ENCODE data around the gene KLHL15.
"Not testable (repeated sequence)": the region's sequence is repeated elsewhere in the genome, so short reads cannot be mapped to it uniquely, and the experiment has no call there.

KLHL15 gene

DNA sequence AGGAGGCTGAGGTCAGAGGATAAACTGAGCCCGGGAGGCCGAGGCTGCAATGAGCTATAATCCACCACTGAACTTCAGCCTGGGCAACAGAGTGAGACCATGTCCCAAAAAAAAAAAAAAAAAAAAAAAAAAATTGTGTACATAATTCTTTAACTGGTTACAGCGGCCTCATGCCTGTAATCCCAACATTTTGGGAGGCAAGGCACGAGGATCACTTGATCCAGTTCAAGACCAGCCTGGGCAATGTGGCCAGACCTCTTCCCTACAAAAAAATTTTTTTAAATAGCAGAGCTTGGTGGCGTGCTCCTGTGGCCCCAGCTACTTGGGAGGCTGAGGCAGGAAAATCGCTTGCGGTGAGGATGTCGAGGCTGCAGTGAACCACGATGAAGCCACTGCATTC lies 9.3 kb downstream of the KLHL15 start:
- no peak for DNase-seq (ENCODE audit: low spot score)

DNA sequence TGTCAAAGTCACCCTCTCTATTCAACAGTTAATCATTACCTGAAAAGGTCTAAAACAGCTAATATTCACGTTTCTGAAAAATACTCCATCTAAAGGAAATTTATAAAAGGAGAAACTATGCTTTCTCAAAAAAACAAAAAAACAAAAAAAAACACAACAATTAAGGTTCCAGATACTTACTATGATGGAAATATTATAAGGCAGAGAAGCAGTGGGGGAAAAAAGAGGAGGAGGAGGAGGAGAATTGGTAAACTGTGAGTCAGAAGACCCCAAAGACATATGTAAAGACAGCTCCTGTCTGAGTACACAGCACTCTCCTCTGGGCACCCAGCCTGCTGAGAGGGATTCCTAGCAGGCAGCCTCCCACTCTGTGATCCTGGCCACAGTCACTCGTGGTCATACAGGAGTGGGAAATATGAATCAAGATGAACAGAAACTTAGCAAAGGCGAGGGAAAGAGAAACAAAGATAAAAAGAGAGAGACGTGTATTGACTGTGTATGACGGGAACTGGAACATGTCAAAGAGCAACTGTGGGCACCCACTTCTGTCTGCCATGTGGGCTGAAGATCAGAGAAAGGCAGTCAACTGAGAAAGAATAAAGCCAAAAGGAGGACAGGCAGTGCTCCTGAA lies 12.5 kb downstream of the KLHL15 start:
- peak; percentile 5 for DNase-seq (ENCODE audit: low spot score)

DNA sequence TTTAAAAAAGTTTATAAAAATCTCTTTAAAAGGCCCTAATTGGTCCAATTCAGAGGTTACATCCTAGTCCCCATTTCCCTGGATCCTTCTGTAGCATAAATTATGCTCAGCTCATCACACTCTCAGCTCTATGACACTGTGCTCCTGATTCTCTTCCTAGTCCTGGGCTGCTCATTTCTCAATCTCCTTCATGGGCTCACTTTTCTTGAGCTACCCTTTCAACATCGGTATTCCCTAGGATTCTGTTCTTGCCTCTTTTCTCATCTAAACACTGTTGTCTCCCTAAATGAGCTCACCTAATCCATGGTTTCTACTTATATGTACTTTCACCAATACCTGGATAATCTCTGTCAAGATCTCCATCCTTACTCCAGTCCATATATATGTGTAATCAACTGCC lies 14.7 kb downstream of the KLHL15 start:
- no peak for DNase-seq (ENCODE audit: low spot score)

DNA sequence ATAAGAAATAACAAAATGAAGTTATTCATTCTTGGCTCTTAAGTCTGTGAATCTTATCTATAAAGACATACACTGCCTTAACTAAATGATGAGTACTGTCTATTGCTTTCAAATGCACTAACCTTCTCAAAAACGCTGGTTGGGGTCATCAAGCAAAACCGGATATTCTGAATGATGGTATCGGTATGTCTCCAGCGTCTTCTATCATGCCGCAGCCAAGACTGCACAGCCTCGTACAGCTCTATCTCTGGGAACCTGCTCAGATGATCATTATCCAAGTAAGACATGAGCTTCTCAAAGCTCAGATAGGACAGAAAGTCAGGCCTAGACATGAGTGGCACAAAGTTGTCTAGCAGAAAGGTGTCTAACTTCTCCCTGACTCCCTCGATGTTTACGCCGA lies 21.1 kb downstream of the KLHL15 start:
- DNase-seq (ENCODE audit: low spot score): no peak

DNA sequence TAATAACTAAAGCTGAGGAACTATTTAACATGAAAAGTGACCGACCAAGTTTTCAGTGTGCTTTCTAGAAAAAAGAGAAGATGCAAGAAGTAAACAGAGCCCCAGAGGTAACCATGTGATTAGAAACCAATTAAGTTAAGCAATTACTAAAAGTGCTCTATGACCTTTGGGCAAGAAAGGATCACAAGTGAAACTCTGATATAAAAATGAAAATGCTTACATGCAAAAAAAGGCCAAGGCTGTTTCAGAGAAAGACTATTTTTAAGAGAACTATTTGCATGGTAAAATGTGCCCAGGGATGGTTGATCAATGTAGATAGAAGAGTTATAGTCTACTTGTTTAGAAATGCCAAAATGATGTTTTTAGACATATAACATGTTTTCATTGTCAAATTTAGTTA lies 22.0 kb downstream of the KLHL15 start:
- no peak for DNase-seq (ENCODE audit: low spot score)

DNA sequence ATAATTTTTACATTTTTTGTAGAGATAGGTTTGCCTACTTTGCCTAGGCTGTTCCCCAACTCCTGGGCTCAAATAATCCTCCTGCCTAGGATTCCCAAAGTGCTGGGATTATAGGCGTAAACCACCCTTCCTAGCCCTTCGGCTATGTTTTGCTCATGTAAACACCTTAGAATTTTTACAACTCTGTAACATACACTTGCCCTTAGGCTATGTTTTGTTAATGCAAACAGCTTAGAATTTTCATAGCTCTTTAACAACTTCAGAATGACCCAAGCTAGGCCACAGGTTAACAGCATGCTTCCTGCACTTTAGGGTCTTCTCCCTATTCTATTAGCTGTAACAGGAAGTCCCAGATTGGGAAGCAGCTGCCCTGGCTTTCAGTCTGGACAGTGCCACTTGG lies 24.2 kb downstream of the KLHL15 start:
- no peak for DNase-seq (ENCODE audit: low spot score)

DNA sequence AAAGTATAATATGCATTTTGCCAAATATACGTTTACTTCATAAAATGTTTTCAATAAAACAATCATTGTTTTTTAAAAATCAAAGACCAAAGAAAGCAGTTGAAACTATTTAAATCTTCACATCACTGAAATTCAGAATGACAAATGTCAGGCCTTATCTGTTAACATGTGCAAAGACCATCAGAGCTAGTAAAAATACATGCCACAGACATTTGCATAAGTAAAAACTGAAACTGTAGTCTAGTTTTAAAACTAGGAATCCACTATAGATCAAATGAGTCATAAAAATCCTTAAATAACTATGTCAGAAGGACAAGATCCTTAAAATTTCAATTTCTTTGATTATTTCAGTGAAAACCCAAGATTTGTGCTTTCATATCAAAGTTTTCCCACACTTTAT lies 24.8 kb downstream of the KLHL15 start:
- DNase-seq (ENCODE audit: low spot score): no peak

DNA sequence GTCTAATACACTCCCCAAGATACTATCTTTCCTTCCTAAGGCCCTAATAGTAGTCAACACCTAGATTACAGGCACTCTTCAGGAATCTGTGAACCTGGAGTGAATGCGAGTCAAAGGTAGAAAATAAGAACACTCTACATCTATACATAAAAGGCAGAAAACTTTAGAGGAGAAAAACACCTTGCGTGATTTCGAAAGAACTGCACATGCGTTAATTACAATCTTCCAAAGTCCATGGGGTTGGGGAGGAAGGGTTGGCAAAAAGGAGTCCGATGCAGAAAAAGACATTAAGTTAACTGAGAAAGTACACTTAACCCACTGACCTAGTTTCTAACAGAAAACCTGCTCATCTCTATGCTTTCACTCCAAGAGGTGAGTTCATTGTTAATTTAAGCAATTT lies 27.3 kb downstream of the KLHL15 start:
- DNase-seq (ENCODE audit: low spot score): no peak

DNA sequence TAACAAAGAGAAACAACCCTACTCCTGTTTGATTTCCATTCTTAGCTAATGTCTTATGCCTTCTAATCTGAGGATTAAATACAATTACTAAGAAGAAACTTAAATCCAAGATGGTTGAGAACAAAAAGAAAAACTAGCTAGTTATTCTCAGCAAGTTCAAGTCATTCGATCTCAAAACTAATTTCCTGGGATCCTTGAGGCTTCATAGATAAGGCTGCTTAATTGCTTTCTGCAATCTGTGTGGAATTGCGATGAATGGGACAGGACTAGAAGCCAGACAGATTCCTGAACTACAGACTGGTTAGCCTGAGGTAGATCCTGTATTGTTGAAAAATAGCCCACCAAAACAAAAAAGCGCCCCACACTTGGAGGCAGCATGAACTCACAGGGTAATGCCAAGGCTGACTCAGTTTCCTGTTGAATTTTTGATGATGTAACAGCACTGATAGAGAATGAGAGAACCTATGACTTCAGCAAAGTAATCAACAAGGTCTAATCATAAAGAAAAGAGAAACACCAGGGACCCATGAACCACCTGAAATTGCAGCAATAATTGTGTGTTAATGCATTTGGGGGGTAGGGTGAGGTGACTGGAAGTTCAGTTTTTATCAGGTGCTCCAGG lies 33.9 kb downstream of the KLHL15 start:
- DNase-seq (ENCODE audit: low spot score): no peak

DNA sequence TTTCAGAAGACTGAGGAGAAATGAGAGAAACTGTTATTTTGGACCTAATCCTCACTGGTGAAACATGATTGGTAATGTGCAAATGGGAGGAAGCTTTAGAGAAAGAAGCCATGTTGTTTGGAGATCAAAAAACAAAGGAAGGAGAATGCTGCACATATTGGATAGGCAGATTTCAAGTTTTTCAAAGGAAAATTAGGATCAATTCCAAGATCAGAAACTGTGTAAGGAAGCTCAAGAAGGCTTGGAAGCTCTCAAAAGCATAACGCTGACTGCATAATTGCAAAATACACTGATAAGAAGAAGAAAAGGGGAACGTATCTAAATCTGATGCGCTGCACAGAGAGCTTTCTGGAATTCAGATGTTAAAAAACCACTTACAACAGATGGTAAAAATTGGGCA lies 34.6 kb downstream of the KLHL15 start:
- no peak for DNase-seq (ENCODE audit: low spot score)

DNA sequence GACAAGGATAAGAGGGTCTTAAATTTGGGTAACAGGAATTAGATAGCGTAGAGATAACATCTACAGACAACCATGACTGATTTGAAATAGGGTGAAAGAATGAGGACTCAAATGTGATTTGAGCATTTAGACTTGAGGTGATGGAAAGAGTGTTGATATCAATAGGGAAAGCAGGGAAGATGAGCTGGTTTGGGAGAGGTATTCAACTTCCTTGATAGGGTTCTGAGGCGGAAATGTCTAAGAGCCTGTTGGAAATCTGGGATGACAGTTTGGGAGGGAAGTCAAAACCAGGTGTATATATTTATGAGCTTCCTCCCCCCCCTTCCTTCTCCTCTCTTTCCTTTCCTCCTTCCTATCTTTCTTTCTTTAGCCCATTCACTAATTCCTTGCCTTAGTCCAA lies 36.5 kb downstream of the KLHL15 start:
- no peak for DNase-seq (ENCODE audit: low spot score)

DNA sequence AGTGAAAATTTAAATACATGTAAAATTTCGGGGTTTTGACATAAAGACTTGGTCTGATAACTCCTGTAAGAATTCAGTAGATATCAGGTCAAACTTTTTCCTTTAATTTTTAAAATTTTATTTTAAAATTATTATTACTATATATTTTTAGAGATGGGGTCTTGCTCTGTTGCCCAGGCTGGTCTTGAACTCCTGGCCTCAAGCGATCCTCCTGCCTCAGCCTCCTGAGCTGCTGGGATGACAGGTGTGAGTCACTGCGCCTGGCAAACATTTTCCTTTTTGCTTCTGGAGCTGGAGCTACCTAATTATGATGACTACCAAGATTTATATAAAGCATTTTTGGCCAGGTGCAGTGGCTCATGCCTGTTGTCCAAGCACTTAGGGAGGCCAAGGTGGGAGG lies 37.3 kb downstream of the KLHL15 start:
- DNase-seq (ENCODE audit: low spot score): no peak

DNA sequence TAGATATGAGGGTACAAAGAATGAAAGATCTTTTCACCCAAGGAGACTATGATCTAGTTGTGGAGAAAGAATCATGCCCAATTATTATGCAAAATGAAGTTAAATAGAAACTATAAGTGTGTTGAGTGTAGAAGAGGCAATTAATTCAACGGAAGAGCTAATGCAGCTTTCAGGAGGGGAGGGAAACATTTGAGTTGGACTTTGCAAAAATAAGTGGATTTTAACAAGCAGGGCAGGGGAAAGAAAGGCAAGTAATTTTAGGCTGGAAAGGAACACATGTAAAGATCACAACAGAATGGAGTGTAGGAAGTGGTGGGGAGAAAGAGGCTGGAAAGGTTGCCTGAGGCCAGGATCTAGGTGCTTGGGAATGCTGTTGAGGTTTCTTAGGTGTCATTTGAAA lies 44.1 kb downstream of the KLHL15 start:
- DNase-seq (ENCODE audit: low spot score): no peak

DNA sequence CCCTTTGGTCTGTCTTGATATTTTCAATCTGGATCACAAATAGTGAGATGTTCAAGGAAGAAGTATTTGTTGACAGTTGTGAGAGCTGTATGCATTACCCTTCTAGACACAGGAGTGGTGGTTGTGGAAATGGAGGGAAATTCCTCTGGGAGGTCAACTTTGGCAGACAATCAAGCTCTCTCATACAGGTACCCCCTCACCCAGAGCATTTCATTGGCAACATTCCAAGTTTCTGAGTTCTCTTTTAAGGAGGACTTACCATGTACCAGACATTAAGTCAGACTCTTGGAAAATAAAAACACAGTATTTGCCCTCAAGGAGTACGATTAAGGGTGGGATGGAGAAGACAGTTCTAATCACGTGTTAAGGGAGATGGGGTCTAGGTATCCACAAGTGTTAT lies 45.3 kb downstream of the KLHL15 start:
- DNase-seq (ENCODE audit: low spot score): no peak

DNA sequence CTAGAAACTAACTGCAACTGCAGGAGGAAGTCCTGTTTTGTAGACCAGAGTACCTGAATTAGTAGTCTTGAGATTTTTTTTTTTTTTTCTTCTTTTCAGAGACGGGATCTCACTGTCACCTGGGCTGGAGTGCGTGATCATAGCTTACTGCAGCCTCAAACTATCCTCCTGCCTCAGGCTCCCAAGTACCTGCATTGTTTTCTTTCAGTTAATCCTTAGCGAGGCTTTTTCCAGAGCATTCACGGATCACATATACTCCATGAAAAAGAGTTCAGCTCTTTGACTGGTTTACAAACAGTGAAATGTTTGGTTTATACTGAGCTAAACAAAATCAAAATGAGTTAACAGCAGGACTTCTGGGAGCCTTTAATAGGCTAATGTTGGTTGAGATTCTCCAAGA lies 45.8 kb downstream of the KLHL15 start:
- DNase-seq (ENCODE audit: low spot score): no peak

DNA sequence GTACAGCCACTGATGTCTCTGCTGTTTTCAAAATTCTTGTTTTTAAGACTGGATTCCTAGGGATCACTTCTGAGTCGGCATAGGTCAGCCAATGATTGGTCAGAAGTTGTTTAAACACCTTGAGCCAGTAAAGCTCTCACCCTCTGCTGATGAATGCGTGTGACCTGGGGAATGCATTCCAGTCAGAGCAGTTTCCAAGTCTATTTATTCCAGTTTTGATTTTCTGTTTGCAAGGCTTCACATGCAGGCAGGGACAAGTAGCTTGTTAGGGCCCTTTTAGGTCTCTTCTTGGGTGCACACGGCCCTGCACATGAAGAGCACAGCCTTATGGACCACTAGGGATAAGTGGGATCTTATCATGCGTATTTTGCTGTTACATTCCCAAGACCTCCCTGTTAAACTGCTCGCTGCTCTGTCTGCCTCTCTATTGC lies 47.0 kb downstream of the KLHL15 start:
- no peak for DNase-seq (ENCODE audit: low spot score)

DNA sequence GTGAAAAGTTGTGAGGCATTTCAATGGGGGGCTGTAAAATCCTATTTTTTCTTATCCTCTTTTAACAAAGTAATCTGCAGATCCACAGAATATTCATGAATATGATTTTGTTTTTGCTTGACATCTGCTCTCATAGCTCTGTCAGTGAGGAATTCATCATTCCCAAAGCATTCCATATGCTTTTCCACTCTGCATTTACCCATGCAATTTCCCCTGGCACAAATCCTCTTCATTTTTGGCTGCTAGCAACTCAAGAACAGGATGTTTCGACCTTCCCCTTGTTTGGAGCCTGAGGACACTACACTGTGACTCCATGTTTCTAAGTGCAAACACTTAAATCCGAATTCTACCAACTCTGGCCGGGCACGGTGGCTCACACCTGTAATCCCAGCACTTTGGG lies 48.5 kb downstream of the KLHL15 start:
- peak; percentile 2 for DNase-seq (ENCODE audit: low spot score)

DNA sequence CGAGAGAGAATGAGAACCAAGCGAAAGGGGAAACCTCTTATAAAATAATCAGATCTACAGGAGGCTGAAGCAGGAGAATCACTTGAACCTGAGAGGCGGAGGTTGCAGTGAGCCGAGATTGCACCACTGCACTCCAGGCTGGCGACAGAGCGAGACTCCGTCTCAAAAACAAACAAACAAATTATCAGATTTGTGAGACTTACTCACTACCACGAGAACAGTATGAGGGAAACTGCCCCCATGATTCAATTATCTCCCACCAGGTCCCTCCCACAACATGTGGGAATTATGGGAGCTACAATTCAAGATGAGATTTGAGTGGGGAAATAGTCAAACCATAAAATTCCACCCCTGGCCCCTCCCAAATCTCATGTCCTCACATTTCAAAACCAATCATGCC lies 61.4 kb downstream of the KLHL15 start:
- not testable (repeated sequence) for DNase-seq (ENCODE audit: low spot score)

DNA sequence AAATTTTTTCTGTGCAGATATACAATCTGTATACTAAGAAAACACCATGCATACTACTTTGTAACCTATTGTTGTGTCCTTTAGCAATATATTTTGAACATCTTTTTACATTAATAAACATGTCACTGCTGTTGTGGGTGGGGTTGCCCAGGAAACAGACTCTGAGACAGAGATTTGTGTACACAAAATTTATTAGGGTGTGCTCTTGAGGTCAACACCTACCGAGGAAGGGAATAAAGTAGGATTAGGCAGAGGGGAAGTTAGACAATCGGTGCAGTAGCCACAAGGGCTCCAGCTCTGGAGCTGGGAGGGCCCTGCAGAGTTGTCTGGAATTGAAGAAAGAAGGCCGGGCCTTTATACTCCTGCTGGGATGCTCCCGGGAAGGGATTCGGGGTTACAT lies 62.8 kb downstream of the KLHL15 start:
- no peak for DNase-seq (ENCODE audit: low spot score)

DNA sequence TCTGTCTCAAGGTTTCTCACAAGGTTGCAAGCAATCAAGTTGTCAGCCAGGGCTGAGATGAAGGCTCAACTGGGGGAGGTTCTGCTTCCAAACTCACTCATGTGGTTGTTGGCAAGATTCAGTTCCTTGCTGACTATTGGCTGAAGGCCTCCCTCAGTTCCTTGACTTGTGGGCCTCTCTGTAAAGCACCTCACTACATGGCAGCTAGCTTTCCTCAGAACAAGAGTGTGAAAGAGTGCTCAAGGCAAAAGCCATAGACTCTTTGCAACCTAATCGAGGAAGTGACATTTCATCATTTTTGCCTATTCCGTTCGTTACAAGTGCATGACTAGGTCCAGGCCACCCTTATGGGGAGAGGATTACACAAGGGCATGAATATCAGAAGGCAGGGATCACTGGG lies 67.2 kb downstream of the KLHL15 start:
- no peak for DNase-seq (ENCODE audit: low spot score)

DNA sequence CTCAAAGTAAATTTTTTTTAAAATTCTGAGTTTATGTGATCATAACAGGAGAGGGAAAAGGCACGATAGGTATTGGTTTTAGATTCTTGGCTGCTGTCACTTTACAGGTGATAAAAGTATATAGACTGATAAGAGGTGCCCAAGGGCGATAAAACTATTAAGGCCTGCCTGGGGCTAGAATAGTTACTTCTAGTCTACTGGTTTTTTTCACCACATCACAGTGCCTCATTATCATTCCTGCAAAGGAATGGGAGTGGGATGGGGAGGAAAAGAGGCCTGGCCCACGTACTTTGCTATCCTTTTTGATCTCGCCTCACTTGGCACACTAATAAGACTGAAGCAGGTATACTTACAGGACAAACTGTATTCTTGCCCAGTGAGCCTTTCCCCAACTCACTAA lies 72.6 kb downstream of the KLHL15 start:
- DNase-seq (ENCODE audit: low spot score): no peak

DNA sequence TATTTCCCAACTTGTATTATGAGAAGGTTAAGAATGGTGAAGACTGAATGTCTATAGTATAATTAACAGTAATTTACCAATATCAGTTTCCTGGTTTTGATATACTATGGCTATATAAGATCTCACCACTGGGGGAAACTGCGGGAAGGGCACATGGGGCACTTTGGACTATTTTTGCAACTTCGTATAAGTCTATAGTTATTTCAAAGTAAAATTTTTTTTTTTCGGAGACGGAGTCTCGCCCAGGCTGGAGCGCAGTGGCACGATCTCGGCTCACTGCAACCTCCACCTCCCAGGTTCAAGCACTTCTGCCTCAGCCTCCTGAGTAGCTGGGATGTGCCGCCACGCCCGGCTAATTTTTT lies 73.1 kb downstream of the KLHL15 start:
- no peak for DNase-seq (ENCODE audit: low spot score)

DNA sequence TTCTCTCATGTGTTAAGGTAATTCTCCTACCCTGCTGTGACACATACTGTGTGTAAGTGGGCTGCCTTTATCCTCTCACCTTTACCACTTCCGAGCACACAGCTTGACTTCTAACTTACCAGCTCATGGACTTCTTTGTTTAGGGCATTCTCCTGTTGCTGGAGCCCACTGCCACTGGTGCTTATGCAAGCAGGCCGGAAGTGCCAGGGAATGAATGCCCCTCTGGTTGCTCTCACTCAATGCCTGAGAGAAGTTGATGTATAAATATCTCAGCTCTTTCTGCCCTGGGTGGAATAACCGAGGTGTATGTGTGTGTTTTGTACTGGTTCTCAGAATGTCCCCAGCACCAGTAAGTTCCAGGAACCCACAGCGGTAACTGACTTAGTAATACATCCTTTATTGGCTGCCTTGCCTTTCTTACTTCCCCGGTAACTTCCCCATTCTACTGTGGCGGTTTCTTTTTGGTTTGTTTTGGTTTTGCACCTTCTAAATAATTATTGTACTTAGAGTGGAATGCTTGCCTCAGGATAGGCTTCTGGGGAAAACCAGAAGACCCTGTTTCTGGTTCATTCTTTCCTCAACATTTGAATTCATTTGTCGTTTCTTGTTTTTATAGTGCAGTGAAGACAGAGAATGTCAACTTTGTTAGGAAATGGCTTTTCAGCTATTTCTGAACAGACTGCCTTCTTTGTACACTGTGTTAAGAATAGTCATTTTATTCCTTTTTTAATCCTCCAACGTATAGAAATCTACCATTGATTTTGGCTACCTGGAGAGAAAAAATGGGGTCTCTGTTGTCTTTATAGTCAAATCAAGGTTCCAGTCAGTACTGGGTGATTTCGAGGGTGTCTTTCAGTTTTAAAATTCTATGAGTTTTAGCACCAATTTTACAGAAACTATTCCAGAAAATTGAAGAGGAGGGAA lies 73.7 kb downstream of the KLHL15 start:
- DNase-seq (ENCODE audit: low spot score): no peak

Measured in GM03348 (cell line).